IPS-NIHi7 (cell line): ENCODE data around the gene ATP10A.

Source experiments
- DNase-seq: peaks from one replicate; pipeline ENCODE4 v3.0.0; 2012; ENCODE audit warnings: mixed read lengths; ENCODE audit errors: extremely low spot score

Gene ATP10A

GRCh38 chr15:25795712-25796111 is 67.4 kb downstream of the ATP10A start:
- DNase-seq: no peak

- no peak for DNase-seq
These were observed 68.1 kb downstream of the ATP10A start for GRCh38 chr15:25795061-25795460.

- DNase-seq: no peak
These were observed 69.6 kb downstream of the ATP10A start for GRCh38 chr15:25793354-25794050.

- no peak for DNase-seq
These were observed 71.0 kb downstream of the ATP10A start for GRCh38 chr15:25792128-25792527.

- no peak for DNase-seq
These were observed 73.0 kb downstream of the ATP10A start for GRCh38 chr15:25790000-25790660.

GRCh38 chr15:25789616-25789999 is 73.5 kb downstream of the ATP10A start:
- DNase-seq: no peak

- DNase-seq: no peak
These were observed 73.9 kb downstream of the ATP10A start for GRCh38 chr15:25789211-25789610.

- no peak for DNase-seq
These were observed 75.1 kb downstream of the ATP10A start for GRCh38 chr15:25787855-25788520.

GRCh38 chr15:25787381-25787780 is 75.7 kb downstream of the ATP10A start:
- no peak for DNase-seq

GRCh38 chr15:25786040-25786439 is 77.1 kb downstream of the ATP10A start:
- no peak for DNase-seq

GRCh38 chr15:25785641-25786025 is 77.5 kb downstream of the ATP10A start:
- DNase-seq: no peak

GRCh38 chr15:25784876-25785640 is 78.1 kb downstream of the ATP10A start:
- no peak for DNase-seq

GRCh38 chr15:25783607-25784540 is 79.3 kb downstream of the ATP10A start:
- DNase-seq: peak; percentile 85

- no peak for DNase-seq
These were observed 80.0 kb downstream of the ATP10A start for GRCh38 chr15:25783134-25783533.

GRCh38 chr15:25780479-25781255 is 82.5 kb downstream of the ATP10A start:
- DNase-seq: no peak

GRCh38 chr15:25778161-25778560 is 85.0 kb downstream of the ATP10A start:
- DNase-seq: no peak

GRCh38 chr15:25777037-25777436 is 86.1 kb downstream of the ATP10A start:
- no peak for DNase-seq

GRCh38 chr15:25776071-25776746 is 86.9 kb downstream of the ATP10A start:
- no peak for DNase-seq

GRCh38 chr15:25775317-25775912 is 87.7 kb downstream of the ATP10A start:
- DNase-seq: peak; percentile 60
